ENCODE results near the gene NFIX. TPM values are rescaled to one million over a fixed set of nuclear protein-coding genes. Genes with fewer than 3 reads are reported as not detected.

The NFIX gene
- total RNA-seq, 4 donors from 2014 or later: 27.4 to 381 (median 78.4) TPM

- peak overlapping the region; percentile 95 to 99 for H3K27ac ChIP-seq
- no peaks in the 10 kb centered on the region for H3K9me3 ChIP-seq
- peak; percentile 31 to 63 (median 58) for TF ChIP-seq CTCF (IDR thresholded peaks at IDR 0.05)
- TF ChIP-seq POLR2A (IDR thresholded peaks at IDR 0.05): no peak
- no peaks in the 10 kb centered on the region for H3K36me3 ChIP-seq
- no peak overlapping the region for H3K4me3 ChIP-seq
- peaks cover 33 to 53% of the 10 kb centered on the region in 2 donors for H3K4me1 ChIP-seq
- DNase-seq: peak; percentile 77 to 80
- intact Hi-C loops (cut with DNase I; ENCODE audit: low total_unique reads): no loop called here
- no peaks in the 10 kb centered on the region for H3K27me3 ChIP-seq
Measured at GRCh38 chr19:13033819-13034611, 38.7 kb downstream of the NFIX start.

- Histone ChIP-seq H3K36me3 (no peaks in the 10 kb centered on the region), H3K27ac (peak overlapping the region; percentile 95 to 99), H3K4me1 (peaks cover 34 to 54% of the 10 kb centered on the region in 2 donors), H3K4me3 (no peak overlapping the region), H3K9me3 (no peaks in the 10 kb centered on the region), H3K27me3 (no peaks in the 10 kb centered on the region)
- TF ChIP-seq POLR2A (IDR thresholded peaks at IDR 0.05) (no peak), CTCF (IDR thresholded peaks at IDR 0.05) (no peak)
- DNase-seq: no peak
- intact Hi-C loops (cut with DNase I; ENCODE audit: low total_unique reads): no loop called here
Measured at GRCh38 chr19:13034636-13035035, 39.4 kb downstream of the NFIX start.

DNA sequence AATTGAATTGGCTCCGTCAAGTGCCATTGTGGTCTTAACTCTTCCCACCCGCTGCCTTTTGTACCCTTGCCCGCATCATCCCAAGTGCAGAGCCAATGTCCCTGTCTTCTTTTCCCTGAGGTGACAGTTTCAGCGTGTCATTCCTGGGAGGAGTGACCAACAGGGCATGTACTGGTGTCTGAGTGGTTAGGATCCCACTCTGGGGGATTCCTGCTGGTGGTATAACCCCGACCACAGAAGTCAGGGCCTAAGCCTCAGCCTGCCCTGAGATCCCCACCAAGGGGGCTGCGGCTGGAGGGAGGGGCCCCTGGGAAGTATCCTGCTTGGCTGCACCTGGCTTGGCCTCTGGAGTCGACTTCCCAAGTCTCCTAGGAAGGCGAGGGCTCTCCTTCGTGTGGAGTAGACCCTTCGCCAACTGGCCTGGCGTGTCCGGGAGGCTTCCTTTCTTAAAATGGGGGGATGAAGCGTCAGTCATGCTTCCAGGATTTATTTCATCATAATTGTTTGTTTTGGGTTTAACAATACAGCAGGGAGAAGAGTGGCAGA lies 40.6 kb downstream of the NFIX start:
- intact Hi-C loops (cut with DNase I; ENCODE audit: low total_unique reads): no loop called here
- Histone ChIP-seq H3K36me3 (no peaks in the 10 kb centered on the region), H3K27ac (peak overlapping the region; percentile 95 to 99), H3K4me1 (peaks cover 34 to 57% of the 10 kb centered on the region in 2 donors), H3K9me3 (no peaks in the 10 kb centered on the region), H3K4me3 (no peak overlapping the region), H3K27me3 (no peaks in the 10 kb centered on the region)
- DNase-seq: no peak
- TF ChIP-seq POLR2A (IDR thresholded peaks at IDR 0.05) (no peak), CTCF (IDR thresholded peaks at IDR 0.05) (no peak)

GRCh38 chr19:13036366-13036976 lies 41.2 kb downstream of the NFIX start:
- DNase-seq: peak in 1 of 2 donors; percentile 69
- TF ChIP-seq POLR2A (IDR thresholded peaks at IDR 0.05) (no peak), CTCF (IDR thresholded peaks at IDR 0.05) (no peak)
- Histone ChIP-seq H3K4me1 (peaks cover 34 to 57% of the 10 kb centered on the region in 2 donors), H3K27me3 (no peaks in the 10 kb centered on the region), H3K4me3 (no peak overlapping the region), H3K27ac (peak overlapping the region; percentile 95 to 99), H3K9me3 (no peaks in the 10 kb centered on the region), H3K36me3 (no peaks in the 10 kb centered on the region)
- intact Hi-C loops (cut with DNase I; ENCODE audit: low total_unique reads): no loop called here

- Histone ChIP-seq H3K4me1 (peaks cover 34 to 53% of the 10 kb centered on the region in 2 donors), H3K36me3 (no peaks in the 10 kb centered on the region), H3K27me3 (no peaks in the 10 kb centered on the region), H3K27ac (peak overlapping the region; percentile 95 to 99), H3K9me3 (no peaks in the 10 kb centered on the region), H3K4me3 (no peak overlapping the region)
- intact Hi-C loops (cut with DNase I; ENCODE audit: low total_unique reads): no loop called here
- TF ChIP-seq POLR2A (IDR thresholded peaks at IDR 0.05) (no peak), CTCF (IDR thresholded peaks at IDR 0.05) (no peak)
- DNase-seq: no peak
Measured at GRCh38 chr19:13037161-13037560, 41.9 kb downstream of the NFIX start.
